Activated CD4-positive, alpha-beta T cell treated with anti-CD3 and anti-CD28 coated beads, Interleukin-2, Interleukin-6, amounts not matched to agents 100 ng/mL and 50 ng/mL, durations not matched to agents 16 hours and 8 hours (primary cell): ENCODE measurements around the gene MVB12B.

ENCODE experiments used
- DNase-seq: peaks from one replicate; pipeline ENCODE4 v3.0.0-alpha.2; 2020

Gene MVB12B

GRCh38 chr9:126411225-126411947, 84.8 kb downstream of the MVB12B start:
- peak; percentile 75 for DNase-seq

GRCh38 chr9:126411948-126412284, 85.3 kb downstream of the MVB12B start:
- DNase-seq, result no peak

- no peak for DNase-seq
Measured at GRCh38 chr9:126412905-126413304, 86.3 kb downstream of the MVB12B start.

GRCh38 chr9:126413391-126414068, 86.9 kb downstream of the MVB12B start:
- no peak for DNase-seq

GRCh38 chr9:126415741-126416370, 89.2 kb downstream of the MVB12B start:
- no peak for DNase-seq

GRCh38 chr9:126417043-126417442, 90.4 kb downstream of the MVB12B start:
- DNase-seq, result no peak

GRCh38 chr9:126417684-126418083, 91.1 kb downstream of the MVB12B start:
- DNase-seq, result no peak

GRCh38 chr9:126418608-126419007, 92.0 kb downstream of the MVB12B start:
- DNase-seq, result no peak

- DNase-seq, result no peak
Measured at GRCh38 chr9:126419475-126419874, 92.8 kb downstream of the MVB12B start.

GRCh38 chr9:126420135-126420534, 93.5 kb downstream of the MVB12B start:
- no peak for DNase-seq

GRCh38 chr9:126420643-126421564, 94.3 kb downstream of the MVB12B start:
- no peak for DNase-seq

GRCh38 chr9:126421567-126422428, 95.2 kb downstream of the MVB12B start:
- DNase-seq, result no peak

- DNase-seq, result no peak
Measured at GRCh38 chr9:126423142-126423915, 96.7 kb downstream of the MVB12B start.

GRCh38 chr9:126423916-126424185, 97.2 kb downstream of the MVB12B start:
- DNase-seq, result no peak

GRCh38 chr9:126424511-126424910, 97.9 kb downstream of the MVB12B start:
- DNase-seq, result no peak

GRCh38 chr9:126428534-126429175, 102.0 kb downstream of the MVB12B start:
- no peak for DNase-seq

GRCh38 chr9:126429190-126429589, 102.6 kb downstream of the MVB12B start:
- DNase-seq, result no peak

GRCh38 chr9:126430124-126430523, 103.5 kb downstream of the MVB12B start:
- DNase-seq, result no peak

- DNase-seq, result no peak
Measured at GRCh38 chr9:126431077-126431742, 104.6 kb downstream of the MVB12B start.

GRCh38 chr9:126432659-126433058, 106.0 kb downstream of the MVB12B start:
- DNase-seq, result no peak
